Progenitor cell of endocrine pancreas (in vitro differentiated cells): Measurements from ENCODE around the gene SEC22C. TPM values are rescaled to one million over a fixed set of nuclear protein-coding genes. Genes with fewer than 3 reads are reported as not detected.

Experiments
- DNase-seq: peaks from one replicate; pipeline ENCODE4 v3.0.0; 2021; ENCODE audit warnings: low spot score; ENCODE audit not compliant: unreplicated experiment
- H3K27ac Mint-ChIP-seq: 2 replicates; pipeline ENCODE4 v1.8.0; 2021; ENCODE audit warnings: mild to moderate bottlenecking, moderate library complexity, mixed read lengths
- H3K27me3 Mint-ChIP-seq: 2 replicates; pipeline ENCODE4 v1.8.0; 2021; ENCODE audit warnings: mixed read lengths
- H3K36me3 Mint-ChIP-seq: 2 replicates; pipeline ENCODE4 v1.8.0; 2022; ENCODE audit warnings: mixed read lengths; ENCODE audit not compliant: insufficient read depth
- H3K4me1 Mint-ChIP-seq: 2 replicates; pipeline ENCODE4 v1.8.0; 2021; ENCODE audit warnings: low read depth, mixed read lengths
- H3K4me3 Mint-ChIP-seq: 2 replicates; pipeline ENCODE4 v1.8.0; 2021; ENCODE audit warnings: low read depth, mild to moderate bottlenecking, moderate library complexity, mixed read lengths
- H3K9me3 Mint-ChIP-seq: 2 replicates; pipeline ENCODE4 v1.8.0; 2021; ENCODE audit warnings: low read depth, mixed read lengths
- CTCF ChIP-seq: fragments of 200-600 bp; sonication (generic); IDR thresholded peaks from one replicate; pipeline ENCODE4 v1.5.0; 2021; ENCODE audit warnings: antibody characterized with exemption, mild to moderate bottlenecking; ENCODE audit not compliant: unreplicated experiment
- total RNA-seq: library from RNA; stranded (reverse); gene quantifications from 2 replicates; pipeline ENCODE4 v1.2.1, GENCODE V29; 2021

The SEC22C gene
- total RNA-seq, 1 donor from 2014 or later: 40.2 TPM

GRCh38 chr3:42539871-42540714, 41.7 kb downstream of the SEC22C start:
- H3K9me3 Mint-ChIP-seq: no peaks in the 10 kb centered on the region
- H3K4me3 Mint-ChIP-seq: no peak overlapping the region

GRCh38 chr3:42537350-42537749, 44.4 kb downstream of the SEC22C start:
- no peak for DNase-seq
- H3K4me3 Mint-ChIP-seq: no peak overlapping the region
- peaks cover 12% of the 10 kb centered on the region for H3K27me3 Mint-ChIP-seq
- H3K4me1 Mint-ChIP-seq: no peaks in the 10 kb centered on the region
- H3K27ac Mint-ChIP-seq: no peak overlapping the region
- H3K9me3 Mint-ChIP-seq: no peaks in the 10 kb centered on the region
- TF ChIP-seq CTCF: no peak
- H3K36me3 Mint-ChIP-seq: no peaks in the 10 kb centered on the region

More at GRCh38 chr3:42539871-42540714, 41.7 kb downstream of the SEC22C start:
- TF ChIP-seq CTCF: peak; percentile 78
- no peaks in the 10 kb centered on the region for H3K36me3 Mint-ChIP-seq
- no peak overlapping the region for H3K27ac Mint-ChIP-seq
- peak; percentile 73 for DNase-seq
- peaks cover 6% of the 10 kb centered on the region for H3K4me1 Mint-ChIP-seq
- peaks cover 16% of the 10 kb centered on the region for H3K27me3 Mint-ChIP-seq

- peak; percentile 53 for TF ChIP-seq CTCF
- Mint-ChIP-seq H3K9me3 (no peaks in the 10 kb centered on the region), H3K4me3 (no peak overlapping the region), H3K4me1 (no peaks in the 10 kb centered on the region), H3K27me3 (peaks cover 11% of the 10 kb centered on the region), H3K36me3 (no peaks in the 10 kb centered on the region), H3K27ac (no peak overlapping the region)
- no peak for DNase-seq
These were observed 45.6 kb downstream of the SEC22C start for GRCh38 chr3:42535981-42536784.

- DNase-seq: no peak
These were observed 48.4 kb downstream of the SEC22C start for GRCh38 chr3:42533161-42533897.

More at GRCh38 chr3:42533161-42533897, 48.4 kb downstream of the SEC22C start:
- Mint-ChIP-seq H3K4me1 (no peaks in the 10 kb centered on the region), H3K9me3 (no peaks in the 10 kb centered on the region), H3K27ac (no peak overlapping the region), H3K36me3 (no peaks in the 10 kb centered on the region), H3K4me3 (no peak overlapping the region), H3K27me3 (peaks cover 7% of the 10 kb centered on the region)
- TF ChIP-seq CTCF: no peak
